Pancreas (tissue), 10 donors: ENCODE results near the gene BRPF3. TPM values are rescaled to one million over a fixed set of nuclear protein-coding genes. Genes with fewer than 3 reads are reported as not detected.

ENCODE experiments used
- ATAC-seq, 4 donors: fragments of 200-7000 bp; cut with Tn5 transposase; one replicate each; pipeline versions ENCODE4 v1.8.0 to v1.9.1; 2020; ENCODE audit warnings: mild to moderate bottlenecking in 4 of 4, moderate library complexity in 4 of 4
- DNase-seq, 6 donors: peaks; one replicate each; pipeline ENCODE4 v3.0.0-alpha.2; 2020
- FAIRE-seq: peaks from 2 replicates; lab custom pipeline; 2012; peaks lifted over from hg19 to GRCh38; lab: Jason Lieb, UNC
- H3K27ac ChIP-seq, 4 donors: fragments of 200-600 bp; sonication (generic); 1 replicate in 3 of 4; 2 replicates in 1 of 4; pipeline versions ENCODE4 v1.5.0 to v1.8.0; 2020
- H3K27me3 ChIP-seq, 4 donors: fragments of 200-600 bp; one replicate each; pipeline ENCODE4 v1.8.0; 2021
- H3K36me3 ChIP-seq, 3 donors: fragments of 200-600 bp; sonication (generic) in 1 of 3; one replicate each; pipeline versions ENCODE4 v1.5.0 to v1.8.0; 2020 to 2021
- H3K4me1 ChIP-seq, 3 donors: fragments of 200-600 bp; one replicate each; pipeline ENCODE4 v1.8.0; 2021
- H3K4me3 ChIP-seq, 4 donors: fragments of 200-600 bp; sonication (generic) in 2 of 4; one replicate each; pipeline versions ENCODE4 v1.5.0 to v1.8.0; 2020 to 2021
- H3K9me3 ChIP-seq, 4 donors: fragments of 200-600 bp; one replicate each; pipeline ENCODE4 v1.8.0; 2021
- WGBS, 2 donors: extraction: QIAGEN DNeasy Blood & Tissue Kit; methylation state at CpG; one replicate each; pipeline ENCODE4 v1.1.7; 2013; 5-methylcytosine and 5-hydroxymethylcytosine counted together
- intact Hi-C, 3 donors: fragments of 100-400 bp; cut with DNase I; formaldehyde crosslinking; loops; one replicate each; pipeline versions ENCODE4 v1.11.1 to v1.14.2; 2022
- polyA plus RNA-seq, 2 donors: library from polyadenylated mRNA; stranded (reverse); fragments of 200-250 nt; gene quantifications; one replicate each; pipeline ENCODE4 v1.2.3, GENCODE V29; 2013
- total RNA-seq, 6 donors: library from RNA; stranded (reverse); fragmentation: NEBNext Ultra II Directional in 4 of 6; extraction: Animal tissue kit (Norgen Biotek cat#: 25700) in 4 of 6; gene quantifications; one replicate each; pipeline versions ENCODE4 v1.2.1 to v1.2.4, GENCODE V29; 2021 to 2023
- TF ChIP-seq, protein P1 (sequence below), 4 donors: fragments of 200-600 bp; sonication (generic) in 3 of 4; IDR thresholded peaks; one replicate each; pipeline versions ENCODE4 v1.5.0 to v1.8.0; 2021; ENCODE audit warnings: antibody characterized with exemption in 4 of 4
- donor health status: healthy with polysubstance abuse.
- donor health status: DM: no; HTN: no; CAD: no; lungs with moderate emphysema.
- donor health status: DM: no; HTN: no; CAD: no.
- donor health status: control.
- donor health status: control.
- donor health status: Bipolar disorder and iron deficiency.
- donor health status: DM: yes; HTN: yes; CAD: no.
- donor health status: DM: no; HTN: no; CAD: no.
- donor health status: DM: no; HTN: no; CAD: no.
- donor health status: DM: yes; HTN: yes; CAD: no.

BRPF3 gene
- total and polyA plus RNA-seq, 8 donors: 8.4 to 27.0 (median 20.5) TPM

DNA sequence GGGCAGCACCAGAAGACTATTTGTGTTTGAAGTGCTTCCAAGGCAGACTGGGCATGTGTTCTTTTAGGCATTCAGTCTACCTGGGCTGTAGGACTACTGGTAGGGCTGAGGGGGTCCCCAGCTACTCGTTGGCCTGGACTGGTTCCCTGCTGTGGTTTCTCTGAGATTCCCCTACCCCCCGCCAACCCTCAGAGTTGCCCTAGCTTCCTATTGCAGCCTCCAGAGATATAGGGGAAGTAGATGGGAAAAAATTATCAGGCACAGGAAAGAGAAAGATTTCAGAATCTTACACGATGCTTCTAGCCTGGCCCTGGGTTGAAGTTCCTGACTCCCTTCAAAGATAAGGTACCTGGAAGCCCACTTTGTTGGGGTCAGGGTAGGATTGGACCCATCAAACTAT, 22.5 kb downstream of the BRPF3 start:
- intact Hi-C loops: no loop called here
- no peak for DNase-seq
- FAIRE-seq: no peak
- H3K27me3 ChIP-seq: no peaks in the 10 kb centered on the region
- no peak overlapping the region for H3K4me3 ChIP-seq
- H3K4me1 ChIP-seq: no peaks in the 10 kb centered on the region
- WGBS, 2 donors: 76 to 77% methylated on average over 3 of the region's 3 CpGs
- TF ChIP-seq, protein P1, sequence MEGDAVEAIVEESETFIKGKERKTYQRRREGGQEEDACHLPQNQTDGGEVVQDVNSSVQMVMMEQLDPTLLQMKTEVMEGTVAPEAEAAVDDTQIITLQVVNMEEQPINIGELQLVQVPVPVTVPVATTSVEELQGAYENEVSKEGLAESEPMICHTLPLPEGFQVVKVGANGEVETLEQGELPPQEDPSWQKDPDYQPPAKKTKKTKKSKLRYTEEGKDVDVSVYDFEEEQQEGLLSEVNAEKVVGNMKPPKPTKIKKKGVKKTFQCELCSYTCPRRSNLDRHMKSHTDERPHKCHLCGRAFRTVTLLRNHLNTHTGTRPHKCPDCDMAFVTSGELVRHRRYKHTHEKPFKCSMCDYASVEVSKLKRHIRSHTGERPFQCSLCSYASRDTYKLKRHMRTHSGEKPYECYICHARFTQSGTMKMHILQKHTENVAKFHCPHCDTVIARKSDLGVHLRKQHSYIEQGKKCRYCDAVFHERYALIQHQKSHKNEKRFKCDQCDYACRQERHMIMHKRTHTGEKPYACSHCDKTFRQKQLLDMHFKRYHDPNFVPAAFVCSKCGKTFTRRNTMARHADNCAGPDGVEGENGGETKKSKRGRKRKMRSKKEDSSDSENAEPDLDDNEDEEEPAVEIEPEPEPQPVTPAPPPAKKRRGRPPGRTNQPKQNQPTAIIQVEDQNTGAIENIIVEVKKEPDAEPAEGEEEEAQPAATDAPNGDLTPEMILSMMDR (IDR thresholded peaks at IDR 0.05): no peak
- ATAC-seq: no peak
- H3K27ac ChIP-seq: no peak overlapping the region
- H3K9me3 ChIP-seq: no peaks in the 10 kb centered on the region
- peaks cover 0 to 44% (median 4%) of the 10 kb centered on the region in 3 donors for H3K36me3 ChIP-seq

DNA sequence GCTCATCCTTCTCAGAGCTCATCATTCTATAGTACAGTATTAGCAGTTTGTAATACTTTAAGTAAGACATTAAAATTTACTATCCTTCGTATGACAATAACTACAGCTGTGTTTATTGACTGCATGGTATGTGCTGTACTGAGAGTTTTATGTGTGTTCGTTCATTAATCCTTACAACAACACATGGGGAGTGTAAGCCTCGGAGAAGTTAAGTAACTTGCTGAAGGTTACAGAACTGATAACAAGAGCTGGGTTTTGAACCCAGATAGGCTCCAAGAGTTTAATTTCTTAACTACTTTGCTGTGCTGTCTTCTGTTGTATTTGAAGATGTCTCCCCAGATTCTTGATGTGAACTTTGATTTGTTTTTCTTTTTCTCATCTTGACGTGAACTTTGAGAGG, 23.7 kb downstream of the BRPF3 start:
- no peak overlapping the region for H3K27ac ChIP-seq
- 55 to 56% methylated on average over 4 of the region's 4 CpGs for WGBS, 2 donors
- H3K9me3 ChIP-seq: no peaks in the 10 kb centered on the region
- H3K27me3 ChIP-seq: no peaks in the 10 kb centered on the region
- TF ChIP-seq, protein P1 (IDR thresholded peaks at IDR 0.05): no peak
- ATAC-seq: no peak
- H3K4me3 ChIP-seq: no peak overlapping the region
- no peak for DNase-seq
- H3K4me1 ChIP-seq: no peaks in the 10 kb centered on the region
- no peak for FAIRE-seq
- H3K36me3 ChIP-seq: peaks cover 0 to 38% (median 0%) of the 10 kb centered on the region in 3 donors
- intact Hi-C loops: no loop called here

DNA sequence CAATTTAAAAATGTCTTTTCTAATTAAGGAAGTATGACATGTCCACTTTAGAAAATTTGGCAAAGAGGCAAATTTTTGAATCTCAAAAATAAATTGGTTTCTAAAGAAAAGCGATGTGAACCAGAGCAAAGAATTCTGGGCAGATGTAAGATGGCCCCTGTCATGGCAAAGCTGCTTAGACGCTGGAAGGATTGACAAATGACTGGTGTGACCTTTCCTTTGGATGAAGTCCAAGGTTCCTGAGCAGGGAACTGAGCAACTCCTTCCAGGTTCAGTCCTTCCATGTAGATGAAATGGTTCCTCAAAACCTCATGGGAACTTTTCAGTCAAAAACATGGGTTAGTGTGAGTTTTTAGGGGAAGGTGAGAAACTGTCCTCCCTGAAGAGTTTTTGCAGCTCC, 25.1 kb downstream of the BRPF3 start:
- Histone ChIP-seq H3K4me1 (no peaks in the 10 kb centered on the region), H3K9me3 (no peaks in the 10 kb centered on the region), H3K4me3 (no peak overlapping the region), H3K27me3 (no peaks in the 10 kb centered on the region), H3K27ac (no peak overlapping the region), H3K36me3 (peaks cover 0 to 42% (median 0%) of the 10 kb centered on the region in 3 donors)
- TF ChIP-seq, protein P1 (IDR thresholded peaks at IDR 0.05): no peak
- FAIRE-seq (no peak), ATAC-seq (no peak), DNase-seq (no peak)
- 39 to 47% methylated on average over 2 of the region's 2 CpGs for WGBS, 2 donors
- intact Hi-C loops: no loop called here

DNA sequence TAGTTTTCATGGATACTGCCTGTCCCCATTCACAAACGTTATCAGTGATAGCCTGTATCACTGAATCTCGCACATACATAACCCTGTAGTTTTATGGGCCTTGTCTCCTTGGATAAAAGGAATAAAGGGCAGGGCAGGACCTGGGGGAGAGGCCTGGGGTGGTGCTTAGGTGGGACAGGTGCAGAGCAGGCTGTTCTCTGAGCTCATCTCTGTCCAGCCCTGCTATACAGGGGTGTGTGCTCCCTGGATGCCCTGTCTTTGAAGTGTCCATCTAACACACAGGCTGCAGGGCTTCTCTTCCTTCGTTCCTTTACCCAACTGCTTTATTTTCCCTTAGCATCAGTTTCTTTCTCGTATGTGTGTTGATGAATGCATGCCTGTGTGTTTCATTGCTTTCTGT, 26.4 kb downstream of the BRPF3 start:
- intact Hi-C loops: no loop called here

DNA sequence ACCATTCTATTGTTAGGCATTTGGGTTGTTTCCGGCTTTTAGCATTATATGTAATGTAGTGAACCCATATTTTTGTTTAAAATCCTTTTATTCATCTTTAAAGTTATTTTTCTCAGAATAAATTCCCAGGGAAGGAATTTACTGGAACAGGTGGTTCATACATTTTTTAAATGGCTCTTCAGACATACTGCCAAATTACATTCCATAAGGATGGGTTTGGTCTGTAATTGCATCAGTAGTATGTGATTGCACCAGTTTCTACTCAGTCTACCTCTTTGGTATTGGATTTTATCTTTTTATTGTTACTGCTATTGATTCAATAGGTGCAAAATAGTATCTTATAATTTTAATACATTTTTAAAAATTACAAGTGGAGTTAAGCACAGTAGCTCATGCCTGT, 27.2 kb downstream of the BRPF3 start:
- H3K4me1 ChIP-seq: no peaks in the 10 kb centered on the region
- FAIRE-seq: no peak

More for the DNA sequence above, 26.4 kb downstream of the BRPF3 start:
- peaks cover 0 to 32% (median 2%) of the 10 kb centered on the region in 3 donors for H3K36me3 ChIP-seq
- H3K4me1 ChIP-seq: no peaks in the 10 kb centered on the region
- ATAC-seq (no peak), FAIRE-seq (no peak), DNase-seq (no peak)
- H3K27ac ChIP-seq: no peak overlapping the region
- H3K27me3 ChIP-seq: no peaks in the 10 kb centered on the region
- no peak overlapping the region for H3K4me3 ChIP-seq
- 79 to 81% methylated on average over 4 of the region's 4 CpGs for WGBS, 2 donors
- TF ChIP-seq, protein P1 (IDR thresholded peaks at IDR 0.05): no peak
- H3K9me3 ChIP-seq: no peaks in the 10 kb centered on the region

More for the DNA sequence above, 27.2 kb downstream of the BRPF3 start:
- Histone ChIP-seq H3K9me3 (no peaks in the 10 kb centered on the region), H3K4me3 (no peak overlapping the region), H3K36me3 (peaks cover 0 to 27% (median 5%) of the 10 kb centered on the region in 3 donors), H3K27ac (no peak overlapping the region), H3K27me3 (no peaks in the 10 kb centered on the region)
- TF ChIP-seq, protein P1 (IDR thresholded peaks at IDR 0.05): no peak
- ATAC-seq (no peak), DNase-seq (no peak)
- 92 to 98% methylated on average over 1 of the region's 1 CpG for WGBS, 2 donors
- intact Hi-C loops: no loop called here
